NCI-H1436 (cell line): Measurements from ENCODE around the gene SLC30A7.

Experiments used
- DNase-seq: peaks from one replicate; lab custom pipeline; 2025; lab: John Stamatoyannopoulos, UW

SLC30A7 gene

DNA sequence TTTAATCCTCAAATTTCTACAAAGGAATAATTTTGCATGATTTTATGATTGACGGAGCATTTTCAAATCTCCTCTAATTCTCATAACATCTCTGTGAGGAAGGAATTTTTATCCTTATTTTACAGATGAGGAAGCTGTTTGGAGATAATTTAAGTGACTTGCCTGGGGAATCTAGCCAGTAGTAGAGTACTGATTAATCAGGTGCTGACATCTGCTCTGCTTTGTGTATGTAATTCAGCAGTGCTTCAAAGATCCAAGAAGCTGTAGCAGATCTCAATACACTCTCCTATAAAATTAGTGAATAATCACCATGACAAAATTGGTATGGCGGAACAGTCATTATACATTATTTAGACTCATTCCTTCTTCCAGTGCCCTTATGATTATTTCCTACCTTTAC is 83.7 kb downstream of the SLC30A7 start:
- DNase-seq: no peak

DNA sequence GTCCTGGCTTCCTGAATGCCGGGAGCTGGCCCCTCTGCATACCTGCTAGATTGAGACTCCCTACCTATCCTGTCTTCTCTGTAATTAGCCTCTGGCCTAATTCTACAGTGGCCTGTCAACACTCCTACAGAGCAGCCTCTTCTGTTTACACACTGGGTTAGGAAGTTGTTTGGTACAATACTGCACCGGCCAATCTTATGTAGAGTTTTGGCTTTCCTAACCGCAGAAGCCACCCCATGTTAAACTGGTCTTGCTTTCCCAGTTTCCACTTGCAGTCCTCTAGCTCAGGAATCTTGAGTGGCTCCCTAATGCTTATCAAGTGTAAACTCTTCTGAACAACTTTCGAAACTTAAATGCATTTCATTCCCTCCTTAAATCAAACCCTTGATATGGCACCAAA is 86.9 kb downstream of the SLC30A7 start:
- no peak for DNase-seq

DNA sequence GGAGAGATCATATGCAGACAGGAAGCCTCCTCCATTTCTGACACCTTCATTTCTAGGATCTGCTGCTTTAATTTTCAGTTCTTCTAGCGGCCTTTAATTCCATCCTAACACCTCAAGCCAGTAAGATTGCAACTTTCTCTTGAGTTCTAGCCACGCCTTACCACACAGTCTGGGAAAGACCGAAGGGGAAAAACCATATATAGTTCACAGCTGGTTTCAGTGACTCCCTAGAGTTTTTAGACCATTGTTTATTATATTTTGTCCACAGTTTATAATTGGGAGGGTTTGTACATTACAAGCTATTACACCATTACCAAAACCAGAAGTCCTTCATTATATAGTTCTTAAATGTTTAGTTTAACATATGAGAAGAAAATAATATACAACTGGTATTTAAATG is 92.2 kb downstream of the SLC30A7 start:
- no peak for DNase-seq

DNA sequence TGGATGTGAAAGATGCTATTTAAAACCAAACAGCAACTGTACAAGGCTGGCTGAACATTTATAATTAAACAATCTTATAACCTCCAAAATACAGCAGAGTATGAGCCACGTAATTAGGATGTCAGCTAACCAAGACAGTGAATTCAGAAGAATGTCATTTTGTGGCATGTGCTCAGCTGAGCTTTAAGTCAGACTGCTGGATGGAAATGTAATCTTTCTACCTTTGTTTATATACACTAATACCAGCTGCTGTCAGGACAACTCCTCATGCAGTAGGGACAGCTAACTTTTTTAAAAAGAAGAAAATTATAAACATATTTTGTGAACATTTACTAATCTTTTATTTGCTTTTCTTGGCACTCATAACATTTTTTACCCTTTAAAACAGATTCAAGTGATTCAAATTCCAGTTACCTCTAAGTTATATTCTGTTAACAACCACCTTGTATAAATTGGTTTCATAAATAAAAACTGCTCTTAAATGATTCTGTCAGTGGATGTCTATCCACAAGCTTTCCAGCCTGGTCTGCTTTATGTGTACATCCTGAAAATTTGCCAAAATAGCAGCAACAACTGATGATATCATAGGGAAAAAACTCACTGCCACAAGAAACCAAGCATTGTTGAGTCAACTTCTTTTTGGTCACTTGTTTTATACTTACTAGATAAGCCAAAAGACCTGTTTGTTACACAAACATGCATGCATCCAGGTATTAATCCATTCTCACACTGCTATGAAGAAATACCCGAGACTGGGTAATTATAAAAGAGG is 93.6 kb downstream of the SLC30A7 start:
- no peak for DNase-seq

DNA sequence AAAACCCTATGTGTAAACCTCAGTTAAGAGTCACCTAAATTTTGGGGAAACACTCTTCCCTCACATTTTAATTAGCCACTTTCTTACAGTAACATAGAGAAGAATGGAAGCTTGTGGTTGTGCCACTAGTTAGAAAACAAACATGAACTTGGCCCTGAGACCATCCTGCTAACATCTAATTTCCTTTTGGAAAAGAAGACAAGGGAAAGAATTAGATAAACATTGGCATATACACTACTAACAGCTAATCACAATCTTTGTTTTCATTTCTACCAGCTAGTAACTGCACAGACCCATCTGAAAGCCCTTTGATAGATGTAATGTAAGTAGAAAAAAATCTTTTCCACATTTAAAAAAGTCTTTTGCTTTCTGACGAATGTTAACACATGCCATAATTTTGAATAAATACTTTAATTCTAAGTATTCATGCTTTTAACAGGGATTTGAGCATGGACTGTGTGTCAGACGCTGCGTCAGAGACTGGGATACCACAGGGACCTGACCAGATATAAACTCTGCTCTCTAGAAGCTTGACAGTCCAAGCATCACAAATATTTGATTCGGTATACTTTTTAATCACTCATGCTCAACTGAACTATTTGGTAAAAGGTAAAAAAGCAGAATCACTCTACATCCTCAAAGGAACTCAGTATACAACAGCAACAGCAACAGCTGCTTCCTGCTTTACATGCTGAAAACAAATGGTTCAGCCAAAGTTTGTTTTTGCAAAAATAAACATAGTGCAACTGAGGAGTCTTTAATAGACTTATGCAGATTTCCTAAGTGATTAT is 99.5 kb downstream of the SLC30A7 start:
- no peak for DNase-seq

DNA sequence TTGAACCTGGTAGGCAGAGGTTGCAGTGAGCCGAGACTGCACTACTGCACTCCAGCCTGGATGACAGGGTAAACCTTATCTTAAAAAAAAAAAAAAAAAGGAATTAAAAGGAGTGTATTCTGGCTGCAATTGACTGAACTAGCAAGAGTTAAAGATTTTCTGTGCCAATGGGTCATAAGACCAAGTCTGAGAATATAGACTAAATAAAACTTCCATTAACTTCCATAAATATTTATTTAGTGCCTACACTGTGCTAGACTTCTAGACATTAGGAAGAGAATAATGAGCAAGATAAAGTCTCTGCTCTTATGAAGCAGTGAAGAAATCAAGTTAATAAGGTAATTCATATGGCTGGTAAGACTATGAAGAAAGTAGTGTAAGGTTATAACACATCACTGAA is 102.5 kb downstream of the SLC30A7 start:
- no peak for DNase-seq

DNA sequence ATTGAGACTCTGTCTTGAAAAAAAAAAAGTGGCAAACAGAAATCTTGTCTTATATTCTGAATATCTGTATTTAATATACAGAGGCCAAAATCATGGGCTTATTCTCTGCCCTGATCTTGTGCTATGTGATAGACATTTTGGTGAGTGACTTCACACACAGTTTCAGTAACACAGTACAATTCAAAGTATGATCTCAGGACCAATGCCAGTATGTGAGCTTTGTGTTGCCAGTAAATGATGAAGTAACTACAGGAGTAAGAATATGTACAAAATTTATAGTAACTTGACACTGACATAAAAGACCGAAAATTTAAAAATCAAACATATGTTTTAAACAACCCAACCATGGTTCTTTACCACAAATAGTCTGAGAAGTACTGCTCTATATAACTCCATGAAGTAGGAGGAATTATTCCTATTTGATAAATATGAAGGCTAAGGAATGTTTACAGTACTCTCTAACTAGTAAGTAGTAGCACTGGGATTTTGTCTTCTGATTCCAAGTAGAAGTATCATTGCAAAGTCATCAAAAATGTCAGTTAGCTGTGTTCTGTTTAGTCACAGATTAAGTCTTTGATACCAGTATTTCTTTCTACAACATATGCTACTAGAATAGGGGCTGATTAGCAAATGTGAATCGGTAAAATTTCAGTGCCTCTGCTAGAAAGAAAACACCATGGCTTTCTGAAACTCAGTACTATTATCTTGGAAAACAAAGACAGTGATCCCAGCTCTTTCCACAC is 104.4 kb downstream of the SLC30A7 start:
- no peak for DNase-seq

DNA sequence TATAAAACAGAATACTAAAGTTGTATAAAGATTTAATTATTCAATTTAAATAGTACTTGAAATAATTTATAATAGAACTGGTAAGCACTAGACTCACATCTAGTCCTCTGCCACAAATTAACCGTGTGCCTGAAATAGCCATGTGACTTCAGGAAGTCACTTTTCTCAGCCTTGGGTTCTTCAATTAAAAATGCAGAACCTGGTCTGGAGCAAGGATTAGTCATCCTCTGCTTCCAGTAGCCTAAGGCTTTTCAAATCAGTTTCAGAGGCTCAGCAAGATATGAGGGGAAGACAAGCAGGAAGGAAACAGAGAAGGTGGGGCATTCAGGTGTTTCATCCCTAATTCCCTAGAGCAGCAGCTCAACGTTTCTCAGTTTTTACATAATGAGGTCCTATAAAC is 106.7 kb downstream of the SLC30A7 start:
- no peak for DNase-seq

DNA sequence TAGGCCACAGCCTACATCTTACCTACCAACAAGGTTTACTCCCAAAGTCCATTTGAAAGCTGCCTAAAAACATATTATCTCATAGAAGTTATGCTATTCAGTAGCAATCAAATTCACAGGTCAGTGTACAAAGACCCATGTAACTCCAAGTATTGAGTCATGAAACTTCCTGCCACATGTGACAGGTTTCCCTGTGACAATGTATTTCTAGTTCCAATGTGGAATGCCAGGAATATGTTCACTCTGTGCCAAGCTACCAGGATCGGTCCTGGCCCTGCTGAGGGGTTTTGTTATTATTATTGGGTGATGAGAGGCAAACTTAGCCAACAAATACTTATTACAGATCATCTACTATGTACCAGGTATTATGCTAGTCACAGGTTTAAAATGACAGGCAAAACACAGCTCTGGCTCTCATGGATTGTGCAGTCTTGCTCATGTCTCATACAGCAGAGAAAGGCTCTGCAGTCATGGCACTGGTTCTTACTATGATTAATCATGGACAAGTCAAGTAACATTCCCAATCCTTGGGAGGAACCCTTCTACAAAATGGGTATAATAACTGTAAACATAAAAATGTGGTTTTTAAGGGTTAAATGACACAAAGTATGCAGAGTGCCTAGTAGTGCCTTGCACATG is 107.2 kb downstream of the SLC30A7 start:
- DNase-seq: no peak

DNA sequence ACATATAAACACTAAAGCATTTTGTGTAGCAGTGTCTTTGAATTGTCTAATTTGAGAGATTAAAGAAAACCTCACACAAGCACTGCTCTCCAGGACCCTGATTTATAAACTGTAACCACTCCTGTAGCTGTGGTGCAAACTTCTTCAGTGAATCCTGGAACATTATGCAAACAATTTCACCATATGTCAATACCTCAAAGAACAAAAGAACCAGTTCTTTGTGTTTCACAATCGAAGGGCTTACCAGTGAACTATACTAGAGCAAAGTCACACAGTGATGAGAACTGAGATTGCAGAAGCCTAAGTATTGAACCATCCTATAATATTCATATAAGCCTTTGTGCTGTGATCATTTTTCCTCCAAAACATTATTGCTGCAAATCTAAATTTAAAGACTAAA is 108.2 kb downstream of the SLC30A7 start:
- no peak for DNase-seq

DNA sequence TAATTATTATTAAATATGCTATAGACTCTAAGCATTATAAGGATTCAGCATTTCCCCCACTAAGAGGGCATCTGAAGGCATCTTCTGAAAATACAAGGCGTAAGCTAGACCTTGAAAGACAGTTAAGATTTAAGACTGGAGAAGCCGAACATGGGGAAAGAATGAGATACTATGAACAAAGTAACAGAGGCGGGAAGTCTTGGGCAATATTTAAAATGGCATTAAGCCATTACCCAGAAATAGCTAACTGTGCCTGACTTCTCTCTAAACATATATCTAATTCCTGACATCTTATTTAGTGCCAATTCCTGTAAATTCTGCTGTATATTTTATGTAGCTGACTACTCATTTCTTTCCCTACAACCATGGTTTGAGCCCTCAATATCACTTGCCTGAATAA is 108.8 kb downstream of the SLC30A7 start:
- DNase-seq: no peak

DNA sequence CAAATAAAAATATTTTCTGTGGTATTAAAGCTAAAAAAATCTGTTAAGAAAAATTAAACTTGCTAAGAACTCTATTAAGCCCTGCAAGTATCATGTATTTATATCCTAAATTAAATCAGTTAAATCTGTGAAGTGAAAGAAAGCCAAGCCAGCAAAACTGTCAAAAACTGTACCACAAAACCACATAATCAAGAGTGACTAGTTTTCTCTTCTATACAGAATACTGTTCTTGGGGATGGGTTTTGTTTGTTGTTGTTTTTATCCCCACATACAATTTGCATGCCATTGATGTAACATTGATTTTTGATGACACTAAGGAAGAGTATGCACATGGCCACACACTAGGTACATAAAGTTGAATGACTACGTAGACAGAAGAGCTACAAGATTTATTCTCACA is 109.3 kb downstream of the SLC30A7 start:
- DNase-seq: no peak

DNA sequence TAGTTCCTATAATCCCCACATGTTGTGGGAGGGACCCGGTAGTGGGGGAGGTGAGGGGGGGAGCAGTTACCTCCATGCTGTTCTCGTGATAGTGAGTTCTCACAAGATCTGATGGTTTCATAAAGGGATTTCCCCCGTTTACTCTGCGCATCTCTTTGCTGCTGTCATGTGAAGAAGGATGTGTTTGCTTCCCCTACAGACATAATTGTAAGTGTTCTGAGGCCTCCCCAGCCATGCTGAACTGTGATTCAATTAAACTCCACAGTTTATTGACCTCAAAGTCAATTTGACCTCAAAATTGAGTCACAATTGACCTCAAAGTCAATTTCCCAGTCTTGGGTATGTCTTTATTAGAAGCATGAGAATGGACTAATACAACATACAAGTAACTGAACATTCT is 110.0 kb downstream of the SLC30A7 start:
- DNase-seq: no peak

DNA sequence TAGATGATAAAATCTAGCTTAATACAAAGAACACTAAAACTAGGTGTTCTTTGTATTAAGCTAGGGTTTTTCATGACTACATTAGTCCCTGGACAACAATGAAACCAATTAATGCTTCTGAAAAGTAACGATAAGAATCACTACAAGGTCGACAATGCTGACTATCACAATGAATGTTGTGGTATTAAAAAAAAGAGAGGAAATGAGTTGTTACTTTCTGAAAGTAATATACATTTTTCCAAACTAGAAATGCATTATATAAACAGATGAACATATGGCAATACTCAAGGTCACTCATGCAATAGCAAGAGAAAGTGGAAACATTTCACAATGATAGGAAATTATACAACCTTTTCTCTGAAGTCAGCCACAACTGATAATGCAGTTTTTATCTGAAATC is 110.7 kb downstream of the SLC30A7 start:
- no peak for DNase-seq

DNA sequence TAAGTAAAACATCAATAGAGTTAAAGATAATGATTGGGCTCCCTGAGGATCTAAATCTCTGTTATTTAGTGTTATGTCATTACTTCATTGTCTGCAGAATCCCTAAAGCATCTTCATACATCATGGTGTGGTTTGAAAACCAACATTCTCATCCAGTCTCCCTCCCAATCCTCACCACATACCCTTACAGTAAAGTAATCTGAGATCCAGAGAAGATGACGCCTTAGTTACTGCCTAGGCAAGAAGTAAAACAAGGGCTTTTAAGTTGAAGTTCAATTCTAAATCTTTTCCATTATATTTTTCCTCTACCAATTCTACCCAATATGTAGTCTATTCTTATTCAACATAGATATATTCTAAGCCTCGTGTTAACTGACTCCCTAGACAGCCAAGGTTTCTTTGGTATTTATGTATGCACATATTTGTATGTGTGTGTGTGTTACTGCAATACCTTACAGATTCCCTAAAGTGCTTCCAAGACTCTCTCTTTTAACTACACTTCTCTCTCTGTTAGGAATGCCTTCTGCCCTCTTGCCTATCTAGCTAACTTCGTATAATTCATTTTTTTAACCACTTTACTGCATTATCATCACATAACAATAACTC is 112.4 kb downstream of the SLC30A7 start:
- no peak for DNase-seq

DNA sequence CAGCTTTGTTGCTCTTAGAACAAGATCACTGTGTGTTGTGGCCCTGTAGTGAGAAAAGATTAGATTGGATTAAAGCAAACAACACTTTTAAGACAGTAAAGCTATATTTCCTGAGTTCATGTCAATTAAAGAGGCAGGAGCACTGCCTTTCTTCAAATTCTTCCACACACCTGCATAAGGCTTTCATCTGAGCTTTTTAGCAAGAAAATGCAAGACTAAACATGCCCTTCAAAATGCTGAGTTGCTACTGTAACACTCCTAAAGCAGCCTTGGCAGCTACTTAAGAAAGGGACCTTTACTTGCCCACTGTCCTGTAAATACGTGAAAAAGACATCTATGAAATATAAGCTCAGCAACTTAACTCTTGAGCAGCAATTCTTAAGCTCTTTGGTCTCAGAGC is 117.9 kb downstream of the SLC30A7 start:
- DNase-seq: no peak

DNA sequence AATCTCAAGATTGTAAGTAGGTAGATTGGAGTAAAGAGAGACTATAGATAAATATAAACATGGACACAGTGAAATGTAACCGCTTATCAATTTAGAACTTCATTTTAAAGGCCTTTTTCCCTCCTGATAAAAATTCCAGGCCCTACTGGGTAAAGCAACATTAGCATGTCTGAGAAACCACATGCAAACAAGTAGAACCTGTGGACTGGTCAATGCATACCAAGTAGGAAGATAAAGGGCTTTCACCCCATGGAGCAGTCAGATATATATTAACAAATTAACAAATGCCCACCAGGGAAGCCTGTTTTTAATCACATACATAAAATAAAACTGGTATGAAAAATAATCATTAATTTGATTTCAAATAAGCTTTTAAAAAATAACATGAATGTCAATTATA is 121.6 kb downstream of the SLC30A7 start:
- no peak for DNase-seq

DNA sequence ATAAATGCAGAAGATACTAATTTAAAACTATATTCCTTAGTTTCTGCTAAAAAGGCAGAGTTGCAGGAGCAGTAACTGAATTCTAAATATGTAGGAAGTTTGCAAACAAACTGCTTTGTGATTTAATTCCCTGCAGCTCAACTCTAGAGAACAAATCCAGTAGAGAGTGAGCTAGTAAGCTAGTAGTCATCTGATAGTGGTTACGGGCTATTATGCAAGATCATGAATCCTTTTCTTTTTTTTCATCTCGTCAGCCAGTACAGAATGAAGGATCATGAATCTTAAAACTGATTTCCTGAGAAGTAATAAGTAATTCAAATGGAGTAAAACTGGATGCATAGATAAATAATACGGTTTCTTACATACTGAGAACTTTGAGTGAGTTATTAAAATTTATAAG is 126.4 kb downstream of the SLC30A7 start:
- DNase-seq: no peak

DNA sequence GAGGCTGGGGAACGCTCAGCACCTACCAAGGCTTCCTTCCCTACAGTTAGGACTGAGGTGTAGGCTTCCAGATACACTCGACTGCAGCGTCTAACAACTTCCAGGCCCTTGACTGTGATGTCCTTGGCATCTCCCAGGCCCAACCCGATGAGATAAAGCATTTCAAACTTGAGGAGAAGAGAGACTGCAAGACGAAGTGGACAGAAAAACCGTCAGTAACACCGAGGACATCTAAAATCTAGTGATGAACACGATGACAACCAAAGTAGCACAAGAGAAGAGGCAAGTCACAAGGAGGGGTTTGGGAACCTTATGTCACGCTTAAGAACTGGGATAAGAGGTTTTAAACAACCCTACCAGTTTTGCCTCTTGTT is 129.4 kb downstream of the SLC30A7 start:
- no peak for DNase-seq

DNA sequence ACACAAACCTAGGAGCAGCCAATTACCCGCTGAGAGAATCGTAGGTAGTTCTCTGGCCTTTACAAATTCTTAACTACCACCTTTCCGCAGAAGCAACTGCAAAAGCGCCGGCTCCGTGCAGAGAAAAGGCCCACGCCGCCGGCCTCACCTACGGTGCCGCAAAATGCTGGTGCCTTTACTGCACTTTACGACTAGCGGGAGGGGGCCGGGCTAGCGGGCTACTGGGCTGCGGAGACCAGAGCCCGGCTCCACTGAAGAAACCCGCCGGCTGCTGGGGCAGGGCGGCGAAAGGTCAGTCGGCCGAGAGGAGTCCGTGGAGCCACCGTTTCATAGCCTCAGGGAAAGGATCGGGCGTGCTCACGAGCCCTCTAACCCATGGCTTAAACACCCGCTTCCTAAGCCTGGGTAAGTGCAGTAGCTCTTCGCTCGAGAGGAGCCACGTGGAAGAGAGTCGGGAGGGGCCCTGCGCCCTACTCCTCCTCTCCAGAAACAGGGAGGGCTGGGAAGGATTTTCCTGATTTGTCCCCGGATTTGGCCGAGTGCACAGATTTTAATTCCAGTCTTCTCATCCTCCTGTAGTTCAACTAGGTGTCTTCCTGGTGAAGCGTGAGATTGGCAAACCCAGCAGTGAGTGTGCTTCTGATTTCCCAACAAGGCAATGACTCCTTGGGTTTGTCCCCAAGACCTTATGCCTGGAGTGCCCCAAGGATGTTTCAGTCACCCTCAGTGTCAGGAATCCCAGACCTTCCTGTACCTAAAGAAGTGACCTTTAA is 130.0 kb downstream of the SLC30A7 start, which contains the start of gene DPH5:
Gene DPH5 (minus strand): TSS at position 128 of the 773 bp plus-strand sequence. CDS start 341 bp downstream, outside the sequence.
- peak; percentile 79 for DNase-seq

DNA sequence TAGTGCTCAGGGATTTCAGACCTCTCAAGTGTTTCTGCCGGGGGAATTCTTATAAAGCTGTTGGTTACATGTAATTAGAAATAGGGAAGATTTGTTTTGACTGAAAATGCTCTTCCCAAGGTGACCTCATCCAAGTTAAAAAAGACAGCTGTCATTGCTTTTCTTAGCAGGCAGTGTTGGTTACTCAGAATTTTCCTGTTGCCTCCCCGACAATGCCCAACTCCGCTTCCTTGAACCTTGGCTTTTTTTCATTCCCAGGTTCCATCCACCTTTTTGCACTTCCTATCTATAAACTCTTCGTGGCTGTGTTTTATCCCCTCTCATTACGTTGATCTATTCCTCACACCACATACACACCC is 130.5 kb downstream of the SLC30A7 start:
- no peak for DNase-seq
